NCI-H187 (cell line): ENCODE measurements around the gene CDC45.

Source experiments
- DNase-seq, 2 experiments: peaks; one replicate each; lab custom pipeline; 2025; lab: John Stamatoyannopoulos, UW

The CDC45 gene

DNA sequence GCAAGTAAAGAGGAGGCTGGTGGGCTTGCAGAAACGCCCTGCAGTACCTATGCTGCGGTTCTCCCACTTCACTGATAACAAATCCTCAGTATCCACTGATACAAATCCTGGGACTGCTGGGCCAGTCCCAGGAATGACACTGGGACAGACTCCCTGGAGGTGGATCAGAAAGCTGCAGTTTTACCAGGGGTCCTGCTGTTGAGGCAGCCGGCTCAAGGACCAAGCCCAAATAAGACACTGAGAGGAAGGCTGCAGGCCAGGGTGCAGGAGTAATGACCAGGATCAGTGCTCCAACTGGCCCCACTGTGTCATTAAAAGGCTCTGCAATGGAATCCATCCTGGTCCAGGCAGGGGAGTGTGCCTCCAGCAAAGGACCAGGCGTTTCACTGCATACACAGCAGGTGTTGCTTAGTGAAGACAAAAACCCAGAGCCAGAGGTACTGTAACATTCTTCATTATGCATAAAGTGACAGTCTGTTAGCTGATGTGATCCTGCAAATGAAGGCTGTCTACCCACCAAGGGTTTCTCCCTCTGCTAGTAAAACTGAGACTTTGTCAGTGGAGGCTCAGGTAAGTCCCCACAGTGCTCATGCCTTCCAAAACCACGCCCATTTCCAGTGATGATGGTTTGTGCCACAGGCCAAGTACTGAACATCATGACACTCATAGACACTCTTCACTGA, 30.8 kb upstream of the CDC45 start:
- DNase-seq: no peak

DNA sequence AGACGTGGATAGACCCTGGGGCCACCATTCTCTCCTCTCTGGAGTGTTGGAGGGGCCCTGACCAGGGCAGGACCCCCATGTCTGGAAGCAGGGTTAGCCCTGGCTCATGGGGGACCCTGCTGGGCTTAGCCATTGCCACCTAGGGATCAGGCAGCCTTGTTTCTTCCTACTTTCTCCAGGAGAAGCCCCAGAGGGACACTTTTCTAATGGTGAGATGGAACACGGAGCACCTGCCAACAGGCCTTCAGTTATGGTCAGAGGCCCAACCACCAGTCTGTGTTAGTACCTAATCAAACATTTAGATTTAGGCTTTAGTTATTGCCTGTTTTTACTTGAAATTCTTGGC, 30.3 kb upstream of the CDC45 start:
- no peak for DNase-seq

DNA sequence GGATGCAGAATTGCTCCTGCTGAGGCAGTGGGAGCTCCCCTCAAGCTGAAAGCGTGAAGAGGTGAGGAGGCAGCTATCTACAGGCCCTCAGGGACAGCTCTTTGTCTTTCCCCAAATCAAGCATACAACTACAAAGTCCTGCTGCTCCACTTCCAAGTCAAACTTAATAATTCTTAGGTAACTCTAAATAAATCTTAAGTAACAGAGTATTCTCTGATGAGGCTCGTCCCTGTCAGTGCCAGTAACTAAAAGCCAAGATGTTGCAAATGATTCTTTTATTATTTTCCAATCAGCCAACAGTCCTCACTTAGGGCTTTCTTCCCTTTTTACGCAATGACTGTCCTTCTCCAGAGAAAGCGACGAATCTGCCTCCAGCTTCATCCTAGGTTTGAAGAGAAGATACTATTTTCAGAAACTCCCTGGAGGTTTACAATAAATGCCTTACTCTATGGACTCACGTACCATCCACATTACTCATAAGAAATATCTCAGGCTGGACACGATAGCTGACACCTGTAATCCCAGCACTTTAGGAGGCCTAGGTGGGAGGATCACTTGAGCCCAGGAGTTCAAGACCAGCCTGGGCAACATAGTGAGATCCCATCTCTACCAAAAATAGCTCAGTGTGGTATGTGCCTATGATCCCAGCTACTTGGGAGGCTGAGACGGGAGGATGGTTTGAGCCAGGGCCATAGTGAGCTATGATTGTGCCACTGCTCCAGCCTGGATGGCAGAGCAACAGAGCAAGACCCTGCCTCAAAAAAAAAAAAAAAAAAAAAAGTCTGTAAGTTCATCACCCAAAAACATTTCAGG, 29.2 kb upstream of the CDC45 start:
- DNase-seq: no peak

DNA sequence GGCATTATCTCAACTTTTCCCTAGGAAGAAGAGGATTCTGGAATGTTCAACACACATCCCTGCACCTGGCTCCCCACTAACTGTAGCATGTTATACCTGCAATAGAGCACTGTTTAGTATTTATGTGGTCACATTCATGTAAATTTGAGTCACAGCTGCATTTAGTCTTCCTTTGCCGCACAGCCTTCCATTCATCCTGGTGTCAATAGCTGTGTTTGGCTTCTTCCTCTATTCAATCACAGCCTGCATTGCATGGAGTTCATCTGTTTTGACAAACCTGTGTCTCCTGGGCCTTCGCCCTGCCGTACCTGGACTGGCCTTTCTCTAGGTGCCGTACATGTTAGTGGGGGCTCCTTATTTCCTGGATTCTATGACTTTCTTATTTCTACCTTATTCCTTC, 28.1 kb upstream of the CDC45 start:
- DNase-seq: no peak

DNA sequence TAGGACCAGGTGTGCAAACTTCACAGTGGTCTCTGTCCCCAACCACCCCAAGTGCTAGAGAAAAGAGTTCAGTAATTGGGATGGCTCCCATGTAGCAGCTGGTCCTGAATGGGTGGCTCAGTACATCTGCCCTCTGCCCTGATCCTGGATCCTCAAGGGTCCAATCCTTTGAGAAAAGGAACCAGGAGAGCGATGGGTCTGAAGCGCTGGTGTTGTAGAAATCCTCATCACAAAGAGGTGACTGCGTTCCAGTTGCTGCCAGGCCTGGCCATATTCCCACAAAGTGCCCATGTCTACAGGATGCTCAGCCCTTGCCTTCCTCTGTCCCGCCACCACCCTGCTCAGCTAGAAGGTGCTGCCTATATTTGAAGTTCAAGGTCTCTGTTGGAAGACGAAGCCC, 26.0 kb upstream of the CDC45 start:
- DNase-seq: no peak

DNA sequence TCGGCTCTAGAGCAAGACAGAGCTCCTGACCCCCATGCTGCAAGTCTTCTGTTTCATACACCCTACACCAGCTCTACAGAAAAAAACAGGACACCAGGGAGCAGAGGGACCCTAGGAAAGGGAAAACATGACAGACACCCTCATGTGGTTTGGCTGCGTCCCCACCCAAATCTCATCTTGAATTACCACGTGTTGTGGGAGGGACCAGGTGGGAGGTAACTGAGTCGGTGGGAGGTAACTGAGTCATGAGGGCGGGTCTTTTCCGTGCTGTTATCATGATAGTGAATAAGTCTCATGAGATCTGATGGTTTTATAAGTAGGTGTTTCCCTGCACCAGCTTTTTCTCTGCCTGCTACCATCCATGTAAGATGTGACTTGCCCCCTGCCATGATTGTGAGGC, 25.6 kb upstream of the CDC45 start:
- DNase-seq: no peak

DNA sequence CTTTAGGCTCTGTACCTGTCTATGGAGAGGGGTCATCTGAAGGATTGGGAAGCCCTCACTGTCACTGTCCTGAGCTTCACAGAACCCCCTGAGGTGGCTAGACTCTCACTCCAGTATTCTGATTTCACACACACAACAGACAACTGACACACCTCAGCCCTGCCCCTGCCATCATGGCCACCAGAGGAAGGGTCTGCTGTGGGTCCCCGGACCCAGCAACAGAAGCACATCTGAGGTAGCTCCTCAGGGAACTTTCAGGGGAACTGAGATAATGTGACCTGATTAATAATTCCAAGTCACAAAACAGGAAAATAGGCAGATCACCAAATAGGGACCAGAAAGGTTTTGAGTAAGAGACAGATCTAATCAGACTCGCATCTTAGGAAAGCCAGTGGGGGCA, 24.7 kb upstream of the CDC45 start:
- DNase-seq: no peak

DNA sequence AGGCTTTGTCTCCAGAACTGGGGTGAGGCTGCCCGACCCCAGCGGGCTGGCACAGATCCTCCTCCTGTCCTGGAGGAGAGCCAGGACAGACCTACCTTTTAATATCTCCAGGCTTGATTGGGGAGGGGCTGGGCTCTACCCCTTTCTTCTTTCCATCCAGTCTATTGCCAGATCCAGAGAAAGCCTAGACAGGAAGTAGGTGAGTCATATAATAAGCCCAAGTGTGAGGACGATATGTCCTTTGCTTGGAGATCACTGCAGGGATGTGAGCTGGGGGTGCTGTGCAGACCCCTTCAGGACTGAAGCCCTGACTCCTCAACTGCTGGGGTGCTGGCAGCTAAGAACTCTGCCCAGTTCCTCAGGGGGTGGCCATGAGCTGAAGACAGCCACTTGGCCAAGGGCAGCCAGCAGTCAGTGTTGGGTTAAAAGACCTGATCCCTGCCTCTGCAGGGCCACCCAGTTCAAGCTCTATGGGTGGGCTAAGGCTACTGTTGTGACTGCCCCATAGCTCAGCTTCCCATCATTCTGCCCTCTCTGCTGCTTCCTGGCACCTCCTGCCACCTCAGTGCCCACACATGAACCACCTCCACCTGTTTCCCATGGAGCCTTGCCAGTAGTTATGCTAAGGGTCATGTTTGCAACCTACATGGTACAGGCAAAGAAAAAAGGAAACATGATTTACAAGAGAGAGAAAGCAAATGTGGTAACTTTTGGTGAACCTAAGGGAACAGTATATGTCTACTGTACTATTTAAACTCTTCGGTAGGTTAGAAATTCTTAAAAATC, 23.9 kb upstream of the CDC45 start:
- no peak for DNase-seq

DNA sequence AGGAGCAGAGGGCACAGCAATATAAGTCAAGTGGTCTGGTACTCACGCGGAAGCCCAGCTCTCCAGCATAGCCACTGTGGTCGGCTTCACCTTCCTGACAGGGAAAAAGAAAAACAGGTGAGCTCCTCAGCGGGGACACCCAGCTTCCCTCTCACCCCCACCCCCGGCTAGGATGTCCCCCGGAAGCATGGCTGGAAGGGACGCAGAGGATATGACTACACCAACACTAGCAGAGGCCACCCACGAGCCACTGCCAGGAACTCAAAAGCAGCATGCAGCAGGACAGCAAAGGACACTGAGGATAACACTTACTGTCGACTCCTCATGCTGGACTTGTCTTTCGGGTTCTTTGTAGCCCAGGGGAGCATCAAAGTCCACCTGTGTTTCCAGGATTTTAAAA, 23.2 kb upstream of the CDC45 start:
- DNase-seq: no peak

DNA sequence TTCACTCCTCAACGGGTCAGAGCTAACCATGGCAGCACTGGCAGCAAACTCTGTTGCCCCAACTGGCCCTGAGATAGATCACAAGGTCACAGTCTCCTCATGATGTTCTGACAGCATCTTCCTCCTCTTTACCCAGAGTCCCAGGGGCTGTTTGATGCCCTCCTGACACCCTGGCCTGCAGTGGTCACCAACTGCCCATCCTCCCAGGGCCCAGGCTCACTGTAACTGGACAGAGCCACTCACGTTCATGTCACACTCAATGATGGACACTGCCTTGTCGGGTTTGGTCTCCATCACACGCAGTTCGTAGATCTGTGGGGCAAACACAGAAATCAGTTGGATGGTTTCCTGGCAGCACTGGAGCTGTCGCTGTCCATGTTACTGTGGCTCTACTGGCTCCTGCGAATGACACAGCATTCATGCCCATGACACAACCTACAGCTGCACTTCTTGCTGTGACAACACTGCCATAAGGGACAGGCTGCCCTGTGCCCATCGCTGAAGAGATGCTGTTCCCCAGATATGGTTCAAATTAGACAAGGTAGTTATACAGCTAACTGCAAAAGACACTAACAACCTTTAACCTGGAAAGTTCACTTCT, 21.8 kb upstream of the CDC45 start:
- DNase-seq: no peak

DNA sequence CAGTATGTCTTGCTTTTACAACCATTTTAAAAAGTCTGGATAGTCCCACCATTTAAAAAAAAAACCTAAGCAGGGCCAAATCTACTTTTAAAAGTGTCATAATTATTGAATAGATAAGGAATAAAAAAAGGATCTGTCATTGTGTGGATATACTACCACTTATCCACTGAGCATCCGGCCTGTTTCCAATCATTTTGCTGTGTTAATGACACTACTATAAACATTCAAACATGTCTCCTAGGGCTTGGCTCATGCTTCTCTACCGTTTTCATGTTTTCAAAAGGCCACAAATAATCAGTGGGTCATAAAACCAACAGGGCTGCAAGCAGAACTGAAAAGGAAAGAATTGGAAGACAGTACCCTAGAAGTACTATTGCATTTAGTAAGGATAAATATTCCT, 19.7 kb upstream of the CDC45 start:
- no peak for DNase-seq

DNA sequence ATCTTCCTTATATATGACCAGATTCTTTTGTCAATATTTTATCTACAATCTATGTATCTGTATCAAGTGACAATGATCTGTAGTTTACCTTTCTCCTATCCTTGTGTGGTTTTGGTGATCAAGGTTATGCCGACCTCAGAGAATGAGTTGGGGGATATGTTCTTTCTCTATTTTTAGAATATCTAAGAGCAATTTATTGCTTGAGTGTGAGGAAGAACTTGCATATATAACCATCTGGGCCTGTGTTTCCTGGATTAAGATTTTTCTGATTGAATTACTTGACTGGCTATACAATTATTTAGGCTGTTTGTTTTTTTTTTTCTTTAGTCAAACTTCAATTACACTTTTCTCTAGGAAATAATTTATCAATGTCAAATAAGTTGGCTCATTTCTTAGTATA, 18.2 kb upstream of the CDC45 start:
- DNase-seq: no peak

DNA sequence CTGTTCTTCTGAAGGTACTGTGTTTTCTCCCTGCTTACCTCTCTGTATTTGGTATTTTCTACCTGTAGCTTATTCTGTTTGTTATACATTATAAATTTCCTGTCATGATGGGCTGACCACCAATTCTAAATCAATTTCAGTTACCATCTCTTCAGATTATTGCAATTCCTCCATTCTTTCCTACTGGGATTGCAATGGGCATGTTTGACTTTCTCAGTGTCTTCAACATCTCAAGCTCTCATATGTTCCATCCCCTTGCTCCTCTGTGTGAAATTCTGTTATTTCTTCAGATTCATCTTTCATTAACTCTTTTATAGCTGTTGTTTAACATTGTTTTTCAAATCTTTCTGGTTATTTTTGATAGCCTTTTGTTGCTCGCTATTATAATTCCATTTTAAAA, 16.7 kb upstream of the CDC45 start:
- DNase-seq: no peak

DNA sequence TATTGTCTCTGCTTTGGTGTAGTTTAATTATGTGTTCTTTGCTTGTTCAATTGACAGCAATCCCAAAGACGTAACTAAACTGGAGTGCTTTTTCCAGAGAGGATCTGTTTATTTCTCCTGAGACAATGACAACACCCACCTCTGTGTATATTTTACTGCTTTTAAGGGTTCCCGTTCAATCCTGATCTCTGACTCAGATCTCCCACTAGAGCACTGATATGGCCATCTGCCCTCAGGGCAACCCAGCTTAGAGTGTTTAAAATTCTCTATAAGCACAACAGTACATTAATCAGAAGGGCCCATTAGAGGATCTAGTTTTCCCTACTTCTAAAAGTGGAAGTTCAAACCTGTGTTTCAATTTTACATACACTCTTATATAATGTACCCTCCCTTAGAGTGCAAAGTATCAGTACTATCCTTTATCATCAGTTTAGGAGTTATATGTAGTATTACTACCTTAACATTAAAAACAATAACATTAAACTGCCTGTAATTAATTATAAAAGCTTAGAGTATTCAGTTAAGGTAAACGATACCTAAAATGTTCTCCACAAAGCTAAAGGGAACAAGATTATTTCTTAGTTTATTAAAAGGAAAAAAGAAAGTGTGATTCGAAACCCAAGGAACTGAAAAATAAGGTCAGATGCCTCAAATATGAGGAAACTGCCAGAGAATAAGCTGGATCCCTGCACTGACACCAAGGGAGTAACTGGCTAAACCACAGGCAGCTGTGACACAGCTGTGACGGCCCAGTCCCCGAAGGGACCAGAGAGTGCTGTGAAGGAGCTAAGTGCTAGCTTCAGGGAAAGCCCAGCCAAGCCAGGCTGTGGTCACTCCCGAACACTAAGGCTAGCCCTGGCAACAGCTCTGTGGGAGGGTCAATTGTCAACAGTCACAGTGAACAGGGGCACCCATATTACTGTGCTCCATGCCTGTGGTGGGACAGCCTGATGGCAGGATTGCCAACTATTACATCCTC, 15.9 kb upstream of the CDC45 start:
- DNase-seq: no peak

DNA sequence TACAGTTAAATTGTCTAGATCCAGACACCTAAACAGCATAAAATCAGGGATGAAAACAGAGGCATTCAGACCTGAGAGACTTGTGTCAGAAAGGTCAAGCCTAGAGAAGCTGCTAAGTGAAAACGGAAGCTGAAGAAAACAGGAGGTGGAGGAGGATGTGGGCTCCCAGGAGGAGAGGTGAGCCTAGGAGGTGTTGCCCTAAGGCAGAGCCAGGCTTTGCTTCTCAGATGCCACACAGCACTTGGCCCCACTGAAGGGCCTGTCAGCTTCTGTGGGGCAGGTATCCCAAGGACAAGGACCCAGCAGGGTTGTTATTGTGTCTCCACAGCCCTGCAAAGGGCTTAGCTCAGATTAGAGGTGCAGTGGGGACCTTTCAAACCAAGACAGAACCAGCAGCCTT, 15.2 kb upstream of the CDC45 start:
- DNase-seq: no peak

DNA sequence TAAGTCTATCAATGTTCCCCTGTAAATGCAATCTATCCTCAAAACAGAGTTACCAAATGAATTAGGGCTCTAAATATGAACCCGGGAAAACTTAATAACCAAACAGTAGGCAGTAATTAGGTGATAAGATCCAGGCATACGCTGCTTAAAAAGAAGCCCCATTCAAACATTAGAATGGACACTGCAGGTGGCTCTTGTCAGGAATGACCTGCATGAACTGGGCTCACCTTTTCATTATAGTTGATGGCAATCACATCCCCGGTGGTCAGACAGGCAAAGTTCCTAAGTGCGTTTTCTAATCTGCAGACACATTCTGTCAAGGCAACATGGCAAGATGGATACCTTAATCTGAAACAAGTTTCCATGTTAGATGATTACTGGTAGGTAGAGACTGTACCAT, 14.7 kb upstream of the CDC45 start:
- no peak for DNase-seq

DNA sequence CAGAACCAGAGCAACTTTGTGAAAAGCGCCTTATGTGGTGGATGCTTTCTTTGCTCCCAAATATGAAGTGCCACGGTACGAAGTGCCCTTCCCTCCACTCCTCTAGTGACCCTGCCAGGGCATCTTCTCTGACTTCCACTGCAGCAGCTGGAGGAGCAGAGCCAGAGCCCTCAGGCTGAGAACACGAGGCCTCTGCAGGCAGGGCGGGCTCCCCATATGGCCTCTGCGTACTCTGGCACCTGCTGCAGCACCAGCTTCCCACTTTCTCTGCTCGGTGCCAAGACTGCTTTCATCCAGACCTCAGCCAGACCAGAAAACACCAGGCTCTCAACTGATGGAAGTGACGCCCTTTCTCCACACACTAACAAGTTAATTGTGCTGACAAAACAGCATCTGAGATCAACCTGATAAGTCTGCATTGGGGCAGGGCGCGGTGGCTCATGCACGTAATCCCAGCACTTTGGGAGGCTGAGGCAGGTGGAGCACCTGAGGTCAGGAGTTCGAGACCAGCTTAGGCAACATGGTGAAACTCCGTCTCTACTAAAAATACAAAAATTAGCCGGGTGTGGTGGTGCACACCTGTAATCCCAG, 13.5 kb upstream of the CDC45 start:
- DNase-seq: no peak

DNA sequence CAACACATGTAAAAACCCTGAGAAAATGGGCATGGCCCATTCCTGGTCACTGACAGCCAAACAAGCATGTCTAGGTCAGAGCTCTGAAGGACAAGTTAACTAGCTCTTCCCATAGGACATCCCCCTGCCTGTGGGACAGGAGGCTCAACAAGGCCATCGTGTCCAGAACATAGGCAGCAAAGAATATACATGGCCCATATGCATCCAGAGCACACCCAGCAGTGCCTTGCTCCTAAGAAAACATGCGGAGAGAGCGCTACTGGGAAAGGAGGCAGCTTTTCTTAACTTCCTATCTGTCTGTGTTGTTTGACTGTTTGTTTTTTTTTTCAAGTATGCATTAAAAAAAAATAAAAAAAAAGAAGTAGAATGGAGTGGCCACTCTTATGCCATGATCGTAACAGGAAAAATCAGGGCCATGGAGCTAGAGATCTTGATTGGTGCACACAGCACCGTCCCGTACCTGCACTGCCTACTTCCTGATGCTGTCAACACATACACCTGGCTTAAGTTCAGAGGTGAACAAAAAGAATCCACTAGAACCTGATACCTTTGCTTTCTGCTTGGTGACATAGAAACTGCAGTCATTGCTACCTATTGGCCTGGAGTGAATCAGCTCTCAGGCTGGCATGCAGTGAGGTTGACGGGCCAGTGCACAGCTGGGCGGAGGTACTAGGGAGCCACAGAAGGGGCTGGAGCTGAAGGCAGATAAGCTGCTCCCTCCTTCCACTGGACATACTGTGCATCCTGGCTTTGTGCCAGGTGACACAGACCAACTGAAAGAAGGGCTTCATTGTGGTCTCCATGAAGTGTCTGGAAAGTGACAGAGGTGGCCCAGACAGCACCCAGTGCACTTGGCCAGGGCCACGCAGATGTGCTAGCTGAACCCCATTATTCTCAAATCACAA, 12.6 kb upstream of the CDC45 start:
- DNase-seq: no peak

DNA sequence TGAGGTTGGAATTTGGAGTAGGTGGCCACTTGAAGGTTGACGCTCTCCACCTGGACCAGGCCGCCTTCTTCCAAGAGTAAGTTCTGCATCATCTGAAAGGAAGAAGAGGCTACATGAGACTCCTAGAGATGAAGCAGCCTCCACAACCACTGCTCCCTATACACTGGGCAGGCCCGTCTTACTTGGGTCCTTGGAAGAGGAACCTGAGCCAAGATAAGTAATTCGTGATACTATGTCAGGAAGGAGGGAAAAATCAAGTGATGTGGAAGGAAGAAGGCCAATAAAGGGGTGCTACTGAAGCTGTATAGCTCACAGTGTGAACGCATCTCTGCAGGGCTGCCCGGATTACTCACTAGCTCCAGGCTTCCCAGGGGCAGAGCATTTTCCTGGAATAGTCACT, 11.8 kb upstream of the CDC45 start:
- DNase-seq: no peak

DNA sequence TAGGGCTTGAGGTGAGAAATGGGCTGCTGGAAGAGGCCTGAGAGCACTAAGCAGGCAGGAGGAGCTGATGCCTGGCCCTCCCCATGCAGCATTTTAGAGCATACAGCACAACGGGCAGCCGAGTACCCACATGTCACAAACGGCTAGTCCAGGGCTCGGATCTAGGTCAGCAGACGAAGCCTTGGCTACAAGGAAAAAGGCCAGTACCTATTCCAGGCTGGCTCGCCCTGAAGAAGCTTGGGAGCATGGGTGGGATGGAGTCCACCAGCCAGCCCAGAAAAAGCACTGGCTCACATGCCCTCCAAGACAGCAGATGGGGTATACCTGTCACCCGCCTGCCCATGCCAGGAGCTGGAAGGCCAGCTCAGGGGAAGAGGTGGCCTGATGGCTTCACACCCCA, 10.3 kb upstream of the CDC45 start:
- no peak for DNase-seq
